GM12878 (cell line): ENCODE measurements around the gene ITGB8. TPM values are rescaled to one million over a fixed set of nuclear protein-coding genes. Genes with fewer than 3 reads are reported as not detected.

Experiments used
- ATAC-seq: fragments of 200-7000 bp; cut with Tn5 transposase; 3 replicates; pipeline ENCODE4 v1.9.1; 2020; ENCODE audit warnings: mild to moderate bottlenecking, moderate library complexity
- BruUV-seq: library from RNA; stranded (reverse); fragments of 400-500 nt; replicated peaks from 2 replicates; lab custom pipeline; 2021; lab: Mats Ljungman, UMichigan
- CTCF ChIA-PET: fragments of 300-600 bp; sonication (Branson Sonifier 250); formaldehyde crosslinking; extraction: SDS; loops from one replicate; lab custom pipeline; 2021; ENCODE audit warnings: inconsistent platforms; lab: Yijun Ruan, JAX
- POLR2A ChIA-PET: fragments of 350-600 bp; formaldehyde crosslinking; extraction: SDS; loops from one replicate; lab custom pipeline; 2021; ENCODE audit warnings: inconsistent platforms; lab: Charles Lee
- RAD21 ChIA-PET: fragments of 300-600 bp; sonication (Branson Sonifier 250); formaldehyde crosslinking; loops from one replicate; lab custom pipeline; 2023; ENCODE audit warnings: antibody characterized with exemption; ENCODE audit not compliant: unreplicated experiment; lab: Charles Lee
- SMC1A ChIA-PET: fragments of 300-600 bp; sonication (Branson Sonifier 250); formaldehyde crosslinking; loops from one replicate; lab custom pipeline; 2023; ENCODE audit not compliant: unreplicated experiment, uncharacterized antibody; lab: Charles Lee
- DNase-seq: peaks from one replicate; pipeline ENCODE4 v3.0.0-alpha.2; 2011; ENCODE audit warnings: low read depth, low spot score
- FAIRE-seq: peaks from 3 replicates; lab custom pipeline; 2011; peaks lifted over from hg19 to GRCh38; lab: Jason Lieb, UNC
- H2AFZ ChIP-seq: 2 replicates; pipeline ENCODE4 v1.6.0; 2011; ENCODE audit warnings: low read depth, low read length, control low read depth; ENCODE audit not compliant: control insufficient read depth
- H3K27ac ChIP-seq: 2 replicates; pipeline ENCODE4 v1.5.1; 2011; ENCODE audit warnings: control low read depth; ENCODE audit not compliant: control insufficient read depth, insufficient read depth
- H3K27me3 ChIP-seq, 2 experiments: replicated peaks in 1 of 2; 2 replicates each; pipeline versions ENCODE4 v1.6.0 to v1.6.1; 2011; ENCODE audit warnings: low read length in 1 of 2; ENCODE audit not compliant: control insufficient read depth in 2 of 2, insufficient read depth in 2 of 2
- H3K36me3 ChIP-seq, 2 experiments: 2 replicates each; pipeline ENCODE4 v1.5.1; 2011; ENCODE audit warnings: low read length in 1 of 2; ENCODE audit not compliant: control insufficient read depth in 2 of 2, insufficient read depth in 2 of 2
- H3K4me1 ChIP-seq: 2 replicates; pipeline ENCODE4 v1.6.1; 2011; ENCODE audit warnings: mild to moderate bottlenecking, low read length, moderate library complexity, mixed read lengths; ENCODE audit not compliant: control insufficient read depth, insufficient read depth
- H3K4me2 ChIP-seq: 2 replicates; pipeline ENCODE4 v1.6.0; 2011; ENCODE audit warnings: control low read depth; ENCODE audit not compliant: control insufficient read depth, insufficient read depth
- H3K4me3 ChIP-seq: fragments of 200-600 bp; sonication (generic); 2 replicates; pipeline ENCODE4 v1.5.1; 2016
- H3K79me2 ChIP-seq: 2 replicates; pipeline ENCODE4 v1.6.0; 2011; ENCODE audit warnings: low read length; ENCODE audit not compliant: control insufficient read depth, insufficient read depth
- H3K9ac ChIP-seq: 2 replicates; pipeline ENCODE4 v1.8.0; 2011; ENCODE audit warnings: low read length, control low read depth, mixed read lengths; ENCODE audit not compliant: control insufficient read depth, insufficient read depth
- H3K9me3 ChIP-seq: replicated peaks from 3 replicates; pipeline ENCODE4 v1.5.1; 2011; ENCODE audit warnings: mild to moderate bottlenecking, low read length; ENCODE audit not compliant: control insufficient read depth, insufficient read depth
- H4K20me1 ChIP-seq: 2 replicates; pipeline ENCODE4 v1.6.0; 2011; ENCODE audit not compliant: control insufficient read depth, insufficient read depth
- HDGF ChIP-seq: fragments of 450-650 bp; IDR thresholded peaks from 2 replicates; pipeline ENCODE4 v1.6.1; 2016; ENCODE audit warnings: antibody characterized with exemption
- KDM1A ChIP-seq: fragments of 200-600 bp; sonication (generic); IDR thresholded peaks from 2 replicates; pipeline ENCODE4 v1.6.1; 2016; ENCODE audit warnings: borderline replicate concordance
- MLLT1 ChIP-seq: fragments of 450-650 bp; IDR thresholded peaks from 2 replicates; pipeline ENCODE4 v1.6.1; 2016; ENCODE audit warnings: mild to moderate bottlenecking
- SMARCA5 ChIP-seq: fragments of 450-650 bp; IDR thresholded peaks from 2 replicates; pipeline ENCODE4 v1.6.1; 2017; ENCODE audit warnings: mild to moderate bottlenecking
- SUPT20H ChIP-seq: IDR thresholded peaks from 2 replicates; pipeline ENCODE4 v1.6.1; 2011; ENCODE audit warnings: low read depth, mild to moderate bottlenecking, low read length, moderate library complexity, borderline replicate concordance; ENCODE audit not compliant: control insufficient read depth
- WGBS: methylation state at CpG from one replicate; pipeline ENCODE4 v1.1.6; 2016; ENCODE audit warnings: low lambda C conversion rate; ENCODE audit not compliant: insufficient replicate concordance, insufficient coverage; ENCODE audit errors: missing lambda C conversion rate; 5-methylcytosine and 5-hydroxymethylcytosine counted together
- in situ Hi-C: fragments of 300-500 bp; cut with MboI; formaldehyde crosslinking; loops from 9 replicates; pipeline ENCODE4 v1.14.3; 2018; ENCODE audit warnings: mixed read lengths
- intact Hi-C: fragments of 100-400 bp; cut with micrococcal nuclease; formaldehyde crosslinking; loops from one replicate; pipeline ENCODE4 v1.14.2; 2022; ENCODE audit not compliant: unreplicated experiment
- polyA plus RNA-seq, 11 experiments: library from polyadenylated mRNA; depleted of rRNA in 4 of 11; unstranded in 6 of 11; stranded (reverse) in 5 of 11; fragments of >200 nt; fragmentation: Nextera tagmentation in 4 of 11; fragmentation: Illumina TruSeq in 1 of 11; extraction: Ambion mirVana in 4 of 11; extraction: Trizol in 1 of 11; gene quantifications; 1 replicate in 1 of 11; 2 replicates in 10 of 11; pipeline versions ENCODE4 v1.2.1 to v1.2.3, GENCODE V29; 2011 to 2016; ENCODE audit warnings: inconsistent platforms in 2 of 11, missing spikeins in 2 of 11, low read depth in 1 of 11
- total RNA-seq, 4 experiments: library from RNA; depleted of rRNA in 3 of 4; stranded (reverse); fragments of >200 nt in 3 of 4; fragmentation: Illumina TruSeq in 1 of 4; extraction: Trizol in 1 of 4; gene quantifications; 2 replicates each; pipeline versions ENCODE4 v1.2.1 to v1.2.3, GENCODE V29; 2013 to 2021

Gene ITGB8
- total and polyA plus RNA-seq, 10 of the 15 experiments (the other 5 are each of a cell fraction or from before 2014, with no cell fraction given), result 0.37 to 26.2 (median 1.5) TPM

- Histone ChIP-seq H2AFZ (no peak overlapping the region), H3K4me1 (peaks cover 4% of the 10 kb centered on the region; the same call in 1 of the 2 replicates), H4K20me1 (no peaks in the 10 kb centered on the region), H3K27ac (no peak overlapping the region), H3K36me3 (no peaks in the 10 kb centered on the region), H3K27me3 (no peaks in the 10 kb centered on the region), H3K9ac (no peak overlapping the region), H3K4me3 (no peak overlapping the region), H3K9me3 (no peaks in the 10 kb centered on the region; the same call in 2 of the 3 replicates), H3K4me2 (no peak overlapping the region), H3K79me2 (no peaks in the 10 kb centered on the region)
- ChIA-PET SMC1A (interaction anchor here (0.9 to 12.1 kb wide), 17 partner anchors 9 to 325 kb away, joined by 3 to 229 read pairs (median 5); partner anchors contain the start of gene ITGB8), CTCF (interaction anchor here (0.8 to 2.0 kb wide), 8 partner anchors 17 to 325 kb away, joined by 3 to 7 read pairs (median 3); no protein-coding TSS in a partner anchor), POLR2A (interaction anchor here (0.5 to 3.4 kb wide), 8 partner anchors 19 to 115 kb away, joined by 3 to 14 read pairs (median 4); no protein-coding TSS in a partner anchor), RAD21 (interaction anchor here (0.9 to 4.7 kb wide), 14 partner anchors 8 to 94 kb away, joined by 3 to 39 read pairs (median 9); partner anchors contain the start of genes ITGB8 and MACC1)
- FAIRE-seq (no peak), DNase-seq (no peak), ATAC-seq (no peak)
- TF ChIP-seq SMARCA5 (no peak), HDGF (peak; percentile 51; the same call in 1 of the 2 replicates), MLLT1 (peak; percentile 88)
- in situ Hi-C loops (no loop called here), intact Hi-C loops (no loop called here)
- WGBS, result 88% methylated on average over 7 of the region's 7 CpGs
- BruUV-seq, result no TSS peak
Measured at GRCh38 chr7:20307901-20308300, 22.8 kb upstream of the ITGB8 start.

- ChIA-PET SMC1A (interaction anchor here (0.6 to 10.0 kb wide), 43 partner anchors 9 to 601 kb away, joined by 3 to 129 read pairs (median 10); partner anchors contain the start of genes ITGB8 and MACC1), CTCF (interaction anchor here (0.9 to 8.7 kb wide), 31 partner anchors 10 to 601 kb away, joined by 3 to 113 read pairs (median 6); partner anchors contain the start of genes ITGB8, MACC1 and POLR1F), POLR2A (interaction anchor here (0.7 to 1.7 kb wide), 6 partner anchors 10 to 326 kb away, joined by 3 to 5 read pairs (median 3); no protein-coding TSS in a partner anchor)
- Histone ChIP-seq H3K4me3 (no peak overlapping the region), H3K27me3 (no peaks in the 10 kb centered on the region), H2AFZ (no peak overlapping the region), H3K79me2 (no peaks in the 10 kb centered on the region), H3K4me1 (peaks cover 4% of the 10 kb centered on the region; the same call in 1 of the 2 replicates), H3K9ac (no peak overlapping the region), H3K27ac (no peak overlapping the region), H4K20me1 (no peaks in the 10 kb centered on the region), H3K4me2 (no peak overlapping the region), H3K9me3 (no peaks in the 10 kb centered on the region; the same call in 2 of the 3 replicates)
- intact Hi-C loops (loop anchor here (5.0 kb wide), 2 partner anchors 558 to 598 kb away; no protein-coding TSS in a partner anchor), in situ Hi-C loops (loop anchor here (5.0 to 10.0 kb wide), 2 partner anchors 153 to 556 kb away; no protein-coding TSS in a partner anchor)
- ATAC-seq (0 out of 3 replicates have a peak, but pooled peaks have one; percentile 8), FAIRE-seq (no peak), DNase-seq (no peak)
- 56% methylated on average over 3 of the region's 3 CpGs for WGBS
- TF ChIP-seq MLLT1 (peak; percentile 7; the same call in 1 of the 2 replicates), SUPT20H (no peak), KDM1A (no peak)
- TF ChIP-seq, all 136 proteins: peak for 1
- RAD21 ChIA-PET, result interaction anchor here (0.9 to 6.0 kb wide), 26 partner anchors 10 to 597 kb away, joined by 3 to 57 read pairs (median 11); partner anchors contain the start of genes ITGB8 and MACC1
- no TSS peak for BruUV-seq
- no peaks in the 10 kb centered on the region for H3K36me3 ChIP-seq
Measured at GRCh38 chr7:20310301-20310700, 20.4 kb upstream of the ITGB8 start.
